IMR-90 (cell line): ENCODE measurements around the gene CCDC167. TPM values are rescaled to one million over a fixed set of nuclear protein-coding genes. Genes with fewer than 3 reads are reported as not detected.
A peak's percentile ranks its signal among the peaks of the same experiment; 100 is the strongest.

ENCODE experiments used
- ATAC-seq: fragments of 200-7000 bp; cut with Tn5 transposase; 2 replicates; pipeline ENCODE4 v1.9.1; 2020; ENCODE audit warnings: low read depth, mild to moderate bottlenecking, moderate library complexity
- BruUV-seq: library from RNA; stranded (reverse); fragments of 400-500 nt; replicated peaks from 2 replicates; lab custom pipeline; 2021; lab: Mats Ljungman, UMichigan
- CTCF ChIA-PET: fragments of 300-600 bp; formaldehyde crosslinking; extraction: SDS; loops from one replicate; lab custom pipeline; 2021; ENCODE audit warnings: antibody characterized with exemption; lab: Yijun Ruan, JAX
- POLR2A ChIA-PET: fragments of 300-600 bp; sonication (Branson Sonifier 250); formaldehyde crosslinking; loops from one replicate; lab custom pipeline; 2022; ENCODE audit warnings: antibody characterized with exemption; ENCODE audit not compliant: unreplicated experiment; lab: Charles Lee
- DNase-seq: peaks from one replicate; pipeline ENCODE4 v3.0.0; 2013
- H2AFZ ChIP-seq: replicated peaks from 2 replicates; pipeline ENCODE3; 2013; ENCODE audit warnings: low read length, mild to moderate bottlenecking; ENCODE audit not compliant: poor library complexity
- H2AK5ac ChIP-seq: 2 replicates; pipeline ENCODE4 v1.6.1; 2013; ENCODE audit warnings: low read depth, low read length, inconsistent platforms
- H2AK9ac ChIP-seq: replicated peaks from 2 replicates; pipeline ENCODE3; 2013; ENCODE audit warnings: mild to moderate bottlenecking, low read depth, low read length, moderate library complexity; ENCODE audit not compliant: poor library complexity
- H2BK120ac ChIP-seq: 2 replicates; pipeline ENCODE4 v1.6.1; 2013; ENCODE audit warnings: low read depth, low read length, inconsistent platforms
- H2BK15ac ChIP-seq: 3 replicates; pipeline ENCODE4 v1.6.1; 2013; ENCODE audit warnings: low read depth, low read length, inconsistent platforms
- H2BK20ac ChIP-seq: 2 replicates; pipeline ENCODE4 v1.6.1; 2013; ENCODE audit warnings: low read depth, mild to moderate bottlenecking, inconsistent platforms, low read length, moderate library complexity
- H2BK5ac ChIP-seq: 2 replicates; pipeline ENCODE4 v1.6.1; 2013; ENCODE audit warnings: mild to moderate bottlenecking, low read depth, low read length, inconsistent platforms; ENCODE audit not compliant: poor library complexity, severe bottlenecking
- H3K14ac ChIP-seq: replicated peaks from 2 replicates; pipeline ENCODE4 v1.6.1; 2013; ENCODE audit warnings: low read depth, low read length, inconsistent platforms
- H3K18ac ChIP-seq: 2 replicates; pipeline ENCODE4 v1.6.1; 2013; ENCODE audit warnings: low read depth, low read length, control low read depth
- H3K23ac ChIP-seq: 2 replicates; pipeline ENCODE4 v1.6.1; 2013; ENCODE audit warnings: low read depth, low read length, inconsistent platforms
- H3K27ac ChIP-seq: 2 replicates; pipeline ENCODE4 v1.5.1; 2013; ENCODE audit warnings: mild to moderate bottlenecking, control low read depth, low read length; ENCODE audit not compliant: insufficient read depth
- H3K27me3 ChIP-seq: 2 replicates; pipeline ENCODE4 v1.6.1; 2013; ENCODE audit warnings: low read length; ENCODE audit not compliant: control insufficient read depth, insufficient read depth
- H3K36me3 ChIP-seq: 2 replicates; pipeline ENCODE4 v1.6.1; 2013; ENCODE audit warnings: low read length, mixed read lengths; ENCODE audit not compliant: control insufficient read depth, insufficient read depth
- H3K4ac ChIP-seq: 2 replicates; pipeline ENCODE4 v1.6.1; 2013; ENCODE audit warnings: low read depth, low read length, inconsistent platforms
- H3K4me1 ChIP-seq: 2 replicates; pipeline ENCODE4 v1.6.1; 2013; ENCODE audit warnings: low read length, mixed read lengths; ENCODE audit not compliant: control insufficient read depth, insufficient read depth
- H3K4me2 ChIP-seq: 2 replicates; pipeline ENCODE4 v1.6.1; 2013; ENCODE audit warnings: low read depth, mild to moderate bottlenecking, control low read depth, low read length, moderate library complexity
- H3K4me3 ChIP-seq: 2 replicates; pipeline ENCODE4 v1.5.1; 2013; ENCODE audit warnings: low read depth, mild to moderate bottlenecking, control low read depth, low read length, moderate library complexity; ENCODE audit not compliant: insufficient read depth
- H3K56ac ChIP-seq: 2 replicates; pipeline ENCODE4 v1.6.1; 2013; ENCODE audit warnings: low read length, inconsistent platforms; ENCODE audit not compliant: insufficient read depth; ENCODE audit errors: extremely low read depth
- H3K79me1 ChIP-seq, 2 experiments: 2 replicates each; pipeline ENCODE4 v1.6.1; 2013; ENCODE audit warnings: low read length in 2 of 2, inconsistent platforms in 1 of 2, low read depth in 1 of 2
- H3K9ac ChIP-seq: 2 replicates; pipeline ENCODE4 v1.6.1; 2013; ENCODE audit warnings: low read depth, low read length, control low read depth
- H3K9me1 ChIP-seq: 2 replicates; pipeline ENCODE4 v1.6.1; 2013; ENCODE audit warnings: low read length, inconsistent platforms; ENCODE audit not compliant: insufficient read depth
- H3K9me3 ChIP-seq: 2 replicates; pipeline ENCODE4 v1.6.1; 2013; ENCODE audit warnings: low read length; ENCODE audit not compliant: control insufficient read depth, insufficient read depth
- H4K20me1 ChIP-seq: 2 replicates; pipeline ENCODE4 v1.6.1; 2013; ENCODE audit warnings: low read length, inconsistent platforms; ENCODE audit not compliant: insufficient read depth
- H4K5ac ChIP-seq: 2 replicates; pipeline ENCODE4 v1.6.1; 2013; ENCODE audit warnings: mild to moderate bottlenecking, low read depth, low read length, control low read depth
- H4K8ac ChIP-seq, 2 experiments: 2 replicates each; pipeline ENCODE4 v1.6.1; 2013; ENCODE audit warnings: low read depth in 2 of 2, low read length in 2 of 2, control low read depth in 1 of 2, inconsistent platforms in 1 of 2
- H4K91ac ChIP-seq: 2 replicates; pipeline ENCODE4 v1.6.1; 2013; ENCODE audit warnings: low read depth, low read length, inconsistent platforms; ENCODE audit not compliant: insufficient read depth
- BHLHE40 ChIP-seq: fragments of 150-350 bp; IDR thresholded peaks from 2 replicates; pipeline ENCODE4 v1.6.1; 2016; ENCODE audit warnings: mild to moderate bottlenecking, low read depth, low read length
- MAFK ChIP-seq: IDR thresholded peaks from 2 replicates; pipeline ENCODE4 v1.6.1; 2012; ENCODE audit warnings: low read depth, low read length, improper control_type of control experiment
- RFX5 ChIP-seq: IDR thresholded peaks from 2 replicates; pipeline ENCODE4 v1.8.0; 2012; ENCODE audit warnings: low read depth, mild to moderate bottlenecking, low read length, moderate library complexity
- SMC3 ChIP-seq: fragments of 150-350 bp; IDR thresholded peaks from 2 replicates; pipeline ENCODE4 v1.6.1; 2016; ENCODE audit warnings: low read depth, mild to moderate bottlenecking, antibody characterized with exemption, low read length, moderate library complexity
- WGBS, 2 experiments: methylation state at CpG; one replicate each; pipeline versions ENCODE4 v1.1.5 to v1.1.7; 2013; ENCODE audit warnings: missing lambda C conversion rate in 2 of 2; ENCODE audit not compliant: insufficient read length in 1 of 2; ENCODE audit errors: extremely low coverage in 2 of 2; 5-methylcytosine and 5-hydroxymethylcytosine counted together
- dilution Hi-C: fragments of 300-500 bp; cut with HindIII; formaldehyde crosslinking; loops from one replicate; pipeline ENCODE4 v1.14.3; 2018; ENCODE audit warnings: low sequenced_read_pairs; ENCODE audit not compliant: unreplicated experiment
- in situ Hi-C: fragments of 300-500 bp; cut with MboI; formaldehyde crosslinking; loops from 3 replicates; pipeline ENCODE4 v1.14.3; 2019; ENCODE audit warnings: low sequenced_read_pairs, inconsistent platforms, mixed read lengths
- intact Hi-C: fragments of 100-400 bp; cut with micrococcal nuclease; formaldehyde crosslinking; loops from 2 replicates; pipeline ENCODE4 v1.10.0; 2022
- polyA plus RNA-seq, 3 experiments: library from polyadenylated mRNA; depleted of rRNA; stranded (reverse); fragments of >200 nt; gene quantifications; 2 replicates each; pipeline ENCODE4 v1.2.3, GENCODE V29; 2012; ENCODE audit warnings: low replicate concordance in 1 of 3
- total RNA-seq: library from RNA; depleted of rRNA; stranded (reverse); fragments of >200 nt; gene quantifications from 2 replicates; pipeline ENCODE4 v1.2.3, GENCODE V29; 2012

The CCDC167 gene
- total and polyA plus RNA-seq, 2 of the 4 experiments (the other 2 are of a cell fraction), result 35.8 to 96.8 TPM

DNA sequence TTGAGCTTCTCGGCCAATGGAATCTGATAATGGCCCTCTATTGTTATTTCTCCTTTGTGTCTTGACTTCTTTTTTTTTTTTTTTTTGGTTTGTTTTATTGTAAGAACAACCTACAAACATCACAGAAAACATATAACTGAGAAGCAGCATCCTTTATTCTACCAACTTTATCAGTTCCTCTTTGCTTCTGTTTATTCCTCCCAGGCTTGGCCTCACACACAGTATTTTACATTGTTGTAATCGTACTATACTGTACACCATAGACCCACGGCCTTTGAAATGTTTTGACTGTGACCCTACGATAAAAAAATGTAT lies 558 bp upstream of the CCDC167 start:
- Histone ChIP-seq H3K9me3 (no peaks in the 10 kb centered on the region), H3K9me1 (peaks cover 6% of the 10 kb centered on the region), H3K4me2 (no peak overlapping the region), H3K4me1 (no peaks in the 10 kb centered on the region), H3K79me1 (peaks cover 7 to 20% of the 10 kb centered on the region in 2 experiments; a peak in 3 of 4 replicates), H3K36me3 (no peaks in the 10 kb centered on the region), H3K4me3 (no peak overlapping the region), H3K23ac (no peak overlapping the region), H3K27ac (no peak overlapping the region), H4K8ac (peak overlapping the region; percentile 83 to 99), H2AFZ (peak overlapping the region; percentile 99), H2BK20ac (peak overlapping the region; percentile 93), H2AK9ac (peak overlapping the region; percentile 66), H3K9ac (no peak overlapping the region), H3K4ac (0 out of 2 replicates have a peak overlapping the region, but pooled peaks have one; percentile 85), H3K56ac (0 out of 2 replicates have a peak overlapping the region, but pooled peaks have one; percentile 65), H3K18ac (no peak overlapping the region), H2BK5ac (no peak overlapping the region), H4K91ac (no peak overlapping the region), H2AK5ac (no peak overlapping the region), H2BK15ac (no peak overlapping the region), H4K5ac (0 out of 2 replicates have a peak overlapping the region, but pooled peaks have one; percentile 2), H2BK120ac (no peak overlapping the region; the same call in 1 of the 2 replicates), H3K14ac (no peak overlapping the region), H3K27me3 (peaks cover 15% of the 10 kb centered on the region), H4K20me1 (no peaks in the 10 kb centered on the region)
- TF ChIP-seq BHLHE40 (no peak), SMC3 (no peak), RFX5 (no peak), MAFK (no peak)
- intact Hi-C loops, result no loop called here
- in situ Hi-C loops, result no loop called here
- no CpG with 5 or more reads among the region's 4 CpGs for WGBS, 2 experiments
- DNase-seq (no peak), ATAC-seq (no peak)
- ChIA-PET CTCF (interaction anchor here (0.7 kb wide), 1 partner anchor 9 kb away, joined by 4 read pairs; no protein-coding TSS in a partner anchor), POLR2A (no interaction called here)
- BruUV-seq, result no TSS peak
- dilution Hi-C loops, result no loop called here
